ENCODE results near the gene OR10R2.

The OR10R2 gene

DNA sequence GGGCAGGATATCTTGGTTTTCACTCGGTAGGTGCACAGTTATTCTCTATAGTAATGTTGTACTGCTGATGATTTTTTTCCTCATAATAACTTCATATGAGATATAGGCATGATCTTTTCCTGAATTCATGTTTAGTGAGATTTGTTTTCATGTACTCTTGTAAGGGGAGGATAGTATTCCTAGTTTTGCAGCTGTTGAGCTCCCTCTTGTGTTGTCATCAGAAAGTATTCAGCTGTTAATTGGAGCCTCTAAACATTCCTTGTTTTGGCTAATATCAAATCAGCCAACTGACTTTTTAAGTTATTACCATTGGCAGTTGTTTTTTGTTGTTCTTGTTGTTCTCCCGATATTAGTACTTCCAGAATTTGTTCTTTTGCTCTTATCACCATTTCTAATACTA, 24.4 kb downstream of the OR10R2 start:
- TF ChIP-seq, protein P1, sequence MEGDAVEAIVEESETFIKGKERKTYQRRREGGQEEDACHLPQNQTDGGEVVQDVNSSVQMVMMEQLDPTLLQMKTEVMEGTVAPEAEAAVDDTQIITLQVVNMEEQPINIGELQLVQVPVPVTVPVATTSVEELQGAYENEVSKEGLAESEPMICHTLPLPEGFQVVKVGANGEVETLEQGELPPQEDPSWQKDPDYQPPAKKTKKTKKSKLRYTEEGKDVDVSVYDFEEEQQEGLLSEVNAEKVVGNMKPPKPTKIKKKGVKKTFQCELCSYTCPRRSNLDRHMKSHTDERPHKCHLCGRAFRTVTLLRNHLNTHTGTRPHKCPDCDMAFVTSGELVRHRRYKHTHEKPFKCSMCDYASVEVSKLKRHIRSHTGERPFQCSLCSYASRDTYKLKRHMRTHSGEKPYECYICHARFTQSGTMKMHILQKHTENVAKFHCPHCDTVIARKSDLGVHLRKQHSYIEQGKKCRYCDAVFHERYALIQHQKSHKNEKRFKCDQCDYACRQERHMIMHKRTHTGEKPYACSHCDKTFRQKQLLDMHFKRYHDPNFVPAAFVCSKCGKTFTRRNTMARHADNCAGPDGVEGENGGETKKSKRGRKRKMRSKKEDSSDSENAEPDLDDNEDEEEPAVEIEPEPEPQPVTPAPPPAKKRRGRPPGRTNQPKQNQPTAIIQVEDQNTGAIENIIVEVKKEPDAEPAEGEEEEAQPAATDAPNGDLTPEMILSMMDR (IDR thresholded peaks at IDR 0.05; ENCODE audit: low read length, missing control alignments) = peak; percentile 19
- peak; percentile 21 for DNase-seq (ENCODE audit: low read depth)
- no peak overlapping the region for H3K4me3 ChIP-seq (replicated peaks; ENCODE audit: low read depth, low read length)

DNA sequence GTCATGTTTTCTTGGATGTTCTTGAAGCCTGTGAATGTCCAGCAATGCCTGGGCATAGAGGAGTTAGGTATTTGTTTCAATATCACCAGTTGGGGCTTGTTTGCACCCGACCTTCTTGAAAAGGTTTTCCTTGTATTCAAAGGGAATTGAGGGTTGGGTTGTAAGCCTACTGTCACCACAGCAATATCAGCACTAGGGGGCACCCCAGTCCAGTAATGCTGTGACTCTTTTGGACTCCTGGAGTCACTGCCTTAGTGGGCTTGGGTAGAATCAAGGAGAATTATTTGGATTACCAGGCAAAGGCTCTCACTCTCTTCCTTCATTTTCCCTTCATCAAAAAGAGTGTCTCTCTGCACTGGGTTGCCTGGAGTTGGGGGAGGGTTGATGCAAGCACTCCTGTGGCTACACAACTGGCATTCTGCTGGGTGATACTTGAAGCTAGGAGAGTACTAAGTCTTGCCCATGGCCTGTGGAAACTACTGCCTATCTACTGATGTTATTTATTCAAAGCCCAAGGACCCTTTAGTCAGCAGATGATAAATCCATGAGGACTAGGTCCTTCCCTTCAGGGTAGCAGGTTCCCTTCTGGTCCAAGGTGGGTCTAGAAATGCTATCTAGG, 34.5 kb downstream of the OR10R2 start:
- H3K4me3 ChIP-seq (replicated peaks; ENCODE audit: low read depth, low read length) = no peak overlapping the region
- TF ChIP-seq, protein P1 (IDR thresholded peaks at IDR 0.05; ENCODE audit: low read length, missing control alignments) = peak; percentile 66
- peak; percentile 60 for DNase-seq (ENCODE audit: low read depth)

DNA sequence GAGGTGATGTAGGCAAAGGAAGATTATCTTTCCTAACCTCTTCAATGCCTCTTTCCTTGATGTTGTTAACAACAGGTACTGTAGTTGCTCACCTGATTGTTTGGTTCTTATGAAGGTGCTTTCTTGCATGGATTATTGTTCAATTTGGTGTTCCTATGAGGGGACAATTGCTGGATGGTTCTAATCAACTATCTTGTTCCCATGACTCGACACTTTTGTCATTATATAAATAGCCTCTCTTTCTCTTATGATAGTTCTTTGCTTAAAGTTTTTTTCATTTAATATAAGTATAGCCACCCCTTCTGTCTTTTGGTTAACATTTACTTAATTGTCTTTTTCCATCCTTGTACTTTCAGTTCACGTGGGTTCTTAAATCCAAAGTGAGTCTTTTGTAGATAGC, 35.5 kb downstream of the OR10R2 start:
- TF ChIP-seq, protein P1 (IDR thresholded peaks at IDR 0.05; ENCODE audit: low read length, missing control alignments) = no peak
- no peak for DNase-seq (ENCODE audit: low read depth)

DNA sequence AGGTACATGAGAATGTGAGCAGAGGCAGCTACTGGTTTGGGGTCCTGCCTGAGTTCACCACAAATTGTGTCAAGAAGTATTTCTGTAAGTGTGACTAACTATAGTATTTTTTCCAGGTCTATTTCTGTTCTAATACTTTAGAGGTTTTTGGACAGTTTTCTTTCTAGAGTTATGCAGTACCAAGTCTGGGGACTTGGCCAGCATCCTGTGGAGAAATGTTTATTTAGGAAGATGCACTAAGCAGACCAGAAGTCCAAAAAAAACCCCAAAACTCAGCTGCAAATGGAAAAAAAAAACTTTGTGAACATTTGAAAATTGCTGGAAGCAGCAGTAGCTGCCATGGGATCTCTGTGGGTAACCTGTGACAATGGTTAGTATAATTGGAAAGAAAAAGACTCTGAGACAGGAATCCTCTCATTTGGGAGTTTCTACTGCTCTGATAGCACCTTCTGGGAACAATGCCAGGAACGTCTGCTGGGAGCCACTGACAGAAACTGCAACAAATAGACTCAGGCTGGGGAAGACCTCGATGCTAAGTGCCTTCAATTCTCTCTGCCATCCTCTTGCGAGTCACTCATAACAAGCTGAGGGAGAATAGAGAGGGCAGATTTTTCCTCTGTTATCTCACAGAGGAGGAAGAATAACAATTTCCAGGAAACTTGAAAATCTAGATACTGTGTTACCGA, 37.6 kb downstream of the OR10R2 start:
- DNase-seq (ENCODE audit: low read depth) = peak; percentile 22
- TF ChIP-seq, protein P1 (IDR thresholded peaks at IDR 0.05; ENCODE audit: low read length, missing control alignments) = no peak
- H3K4me3 ChIP-seq (replicated peaks; ENCODE audit: low read depth, low read length) = no peak overlapping the region

More for the DNA sequence above, 35.5 kb downstream of the OR10R2 start:
- no peak overlapping the region for H3K4me3 ChIP-seq (replicated peaks; ENCODE audit: low read depth, low read length)

DNA sequence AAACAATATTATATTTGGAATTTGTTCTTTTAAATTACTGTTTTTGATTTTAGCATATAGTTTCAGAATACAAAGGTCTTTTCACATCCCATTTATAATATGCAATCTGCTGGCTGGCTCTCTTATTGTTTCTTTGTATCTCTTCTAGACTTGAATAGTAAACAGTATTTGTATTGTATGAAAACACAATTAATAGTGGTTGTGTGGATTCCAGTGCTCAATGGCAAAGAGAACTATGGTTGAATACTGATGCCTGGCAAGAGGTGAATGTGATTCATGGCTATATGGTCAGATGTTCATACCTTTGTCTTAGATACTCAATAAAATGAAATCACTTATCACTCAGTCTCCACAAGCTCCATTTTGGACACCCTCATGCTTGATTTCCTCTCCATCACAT, 44.9 kb downstream of the OR10R2 start:
- H3K4me3 ChIP-seq (replicated peaks; ENCODE audit: low read depth, low read length) = no peak overlapping the region
- no peak for DNase-seq (ENCODE audit: low read depth)
- TF ChIP-seq, protein P1 (IDR thresholded peaks at IDR 0.05; ENCODE audit: low read length, missing control alignments) = no peak

DNA sequence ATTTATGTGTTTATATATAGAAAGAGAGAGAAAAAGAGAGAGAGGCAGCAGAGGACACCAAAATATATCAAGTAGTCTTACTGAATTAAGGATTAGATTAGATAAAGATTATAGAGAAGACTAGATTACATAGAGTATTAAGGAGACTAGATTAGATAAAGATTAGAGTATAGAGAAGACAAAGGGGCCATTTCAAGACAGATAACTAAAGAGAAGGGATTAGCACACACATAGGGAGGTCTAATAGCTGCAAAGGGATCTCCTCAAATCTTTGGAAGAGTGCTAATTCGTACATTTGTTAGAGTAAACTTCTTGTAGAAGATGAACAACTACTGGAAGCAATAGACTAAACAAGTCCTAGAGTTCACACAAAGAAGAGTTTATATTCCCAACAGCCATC, 48.0 kb downstream of the OR10R2 start:
- no peak for DNase-seq (ENCODE audit: low read depth)
- TF ChIP-seq, protein P1 (IDR thresholded peaks at IDR 0.05; ENCODE audit: low read length, missing control alignments) = no peak
- no peak overlapping the region for H3K4me3 ChIP-seq (replicated peaks; ENCODE audit: low read depth, low read length)

All from fibroblast of pulmonary artery (primary cell).